ENCODE data around the gene VMP1.
"Not testable (repeated sequence)": the region's sequence is repeated elsewhere in the genome, so short reads cannot be mapped to it uniquely, and the experiment has no call there.

VMP1 gene

GRCh38 chr17:59793205-59793604 is 85.8 kb downstream of the VMP1 start:
- no peak for DNase-seq (ENCODE audit: low read depth)
- TF ChIP-seq CTCF (IDR thresholded peaks at IDR 0.05; ENCODE audit: low read depth, low read length, missing control alignments), result no peak
- no peak overlapping the region for H3K4me3 ChIP-seq (ENCODE audit: low read depth, low read length)

GRCh38 chr17:59796138-59796537 is 88.7 kb downstream of the VMP1 start:
- no peak for DNase-seq (ENCODE audit: low read depth)
- H3K4me3 ChIP-seq (ENCODE audit: low read depth, low read length), result no peak overlapping the region
- TF ChIP-seq CTCF (IDR thresholded peaks at IDR 0.05; ENCODE audit: low read depth, low read length, missing control alignments), result no peak

- no peak for DNase-seq (ENCODE audit: low read depth)
- no peak for TF ChIP-seq CTCF (IDR thresholded peaks at IDR 0.05; ENCODE audit: low read depth, low read length, missing control alignments)
- no peak overlapping the region for H3K4me3 ChIP-seq (ENCODE audit: low read depth, low read length)
Measured at GRCh38 chr17:59796785-59797205, 89.3 kb downstream of the VMP1 start.

GRCh38 chr17:59798111-59798510 is 90.7 kb downstream of the VMP1 start:
- no peak overlapping the region for H3K4me3 ChIP-seq (ENCODE audit: low read depth, low read length)
- no peak for DNase-seq (ENCODE audit: low read depth)
- no peak for TF ChIP-seq CTCF (IDR thresholded peaks at IDR 0.05; ENCODE audit: low read depth, low read length, missing control alignments)

- no peak for TF ChIP-seq CTCF (IDR thresholded peaks at IDR 0.05; ENCODE audit: low read depth, low read length, missing control alignments)
- DNase-seq (ENCODE audit: low read depth), result no peak
- no peak overlapping the region for H3K4me3 ChIP-seq (ENCODE audit: low read depth, low read length)
Measured at GRCh38 chr17:59800530-59800942, 93.1 kb downstream of the VMP1 start.

GRCh38 chr17:59802160-59802559 is 94.7 kb downstream of the VMP1 start:
- DNase-seq (ENCODE audit: low read depth), result no peak
- H3K4me3 ChIP-seq (ENCODE audit: low read depth, low read length), result no peak overlapping the region
- TF ChIP-seq CTCF (IDR thresholded peaks at IDR 0.05; ENCODE audit: low read depth, low read length, missing control alignments), result no peak

GRCh38 chr17:59804901-59805465 is 97.5 kb downstream of the VMP1 start:
- DNase-seq (ENCODE audit: low read depth), result no peak
- H3K4me3 ChIP-seq (ENCODE audit: low read depth, low read length), result no peak overlapping the region

GRCh38 chr17:59806322-59806721 is 98.9 kb downstream of the VMP1 start:
- H3K4me3 ChIP-seq (ENCODE audit: low read depth, low read length); DNase-seq (ENCODE audit: low read depth): not testable (repeated sequence)

More at GRCh38 chr17:59804901-59805465, 97.5 kb downstream of the VMP1 start:
- no peak for TF ChIP-seq CTCF (IDR thresholded peaks at IDR 0.05; ENCODE audit: low read depth, low read length, missing control alignments)
